GM18502 (cell line): ENCODE results near the gene PLEKHM3.

Experiments used
- ATAC-seq: cut with Tn5 transposase; IDR thresholded peaks from one replicate; pipeline ENCODE4 v1.9.1; 2021; ENCODE audit warnings: mild to moderate bottlenecking; ENCODE audit not compliant: unreplicated experiment, poor library complexity

The PLEKHM3 gene

GRCh38 chr2:207995887-207996286 lies 29.4 kb downstream of the PLEKHM3 start:
- no peak for ATAC-seq

GRCh38 chr2:207993151-207993763 lies 32.1 kb downstream of the PLEKHM3 start:
- peak; percentile 71 for ATAC-seq

GRCh38 chr2:207991944-207992343 lies 33.4 kb downstream of the PLEKHM3 start:
- no peak for ATAC-seq

GRCh38 chr2:207990784-207991183 lies 34.5 kb downstream of the PLEKHM3 start:
- ATAC-seq: no peak

- ATAC-seq: no peak
Observed at GRCh38 chr2:207988975-207989374, 36.4 kb downstream of the PLEKHM3 start.

- ATAC-seq: peak; percentile 49
Observed at GRCh38 chr2:207987025-207987716, 38.2 kb downstream of the PLEKHM3 start.

GRCh38 chr2:207984765-207985480 lies 40.4 kb downstream of the PLEKHM3 start:
- no peak for ATAC-seq

GRCh38 chr2:207983641-207984042 lies 41.7 kb downstream of the PLEKHM3 start:
- peak; percentile 79 for ATAC-seq

- ATAC-seq: no peak
Observed at GRCh38 chr2:207978177-207978948, 47.0 kb downstream of the PLEKHM3 start.

GRCh38 chr2:207975921-207976320 lies 49.4 kb downstream of the PLEKHM3 start:
- ATAC-seq: no peak

- ATAC-seq: no peak
Observed at GRCh38 chr2:207974216-207974605, 51.1 kb downstream of the PLEKHM3 start.

- ATAC-seq: no peak
Observed at GRCh38 chr2:207970826-207971180, 54.5 kb downstream of the PLEKHM3 start.

- no peak for ATAC-seq
Observed at GRCh38 chr2:207970147-207970825, 55.0 kb downstream of the PLEKHM3 start.

- ATAC-seq: no peak
Observed at GRCh38 chr2:207969249-207969648, 56.1 kb downstream of the PLEKHM3 start.

- no peak for ATAC-seq
Observed at GRCh38 chr2:207967121-207967520, 58.2 kb downstream of the PLEKHM3 start.

GRCh38 chr2:207960911-207961310 lies 64.4 kb downstream of the PLEKHM3 start:
- no peak for ATAC-seq

GRCh38 chr2:207960090-207960489 lies 65.2 kb downstream of the PLEKHM3 start:
- ATAC-seq: no peak

GRCh38 chr2:207956771-207957170 lies 68.6 kb downstream of the PLEKHM3 start:
- ATAC-seq: no peak

GRCh38 chr2:207955456-207955855 lies 69.9 kb downstream of the PLEKHM3 start:
- no peak for ATAC-seq

- ATAC-seq: no peak
Observed at GRCh38 chr2:207953354-207953753, 72.0 kb downstream of the PLEKHM3 start.
